ENCODE results near the gene GPC6.

DNA sequence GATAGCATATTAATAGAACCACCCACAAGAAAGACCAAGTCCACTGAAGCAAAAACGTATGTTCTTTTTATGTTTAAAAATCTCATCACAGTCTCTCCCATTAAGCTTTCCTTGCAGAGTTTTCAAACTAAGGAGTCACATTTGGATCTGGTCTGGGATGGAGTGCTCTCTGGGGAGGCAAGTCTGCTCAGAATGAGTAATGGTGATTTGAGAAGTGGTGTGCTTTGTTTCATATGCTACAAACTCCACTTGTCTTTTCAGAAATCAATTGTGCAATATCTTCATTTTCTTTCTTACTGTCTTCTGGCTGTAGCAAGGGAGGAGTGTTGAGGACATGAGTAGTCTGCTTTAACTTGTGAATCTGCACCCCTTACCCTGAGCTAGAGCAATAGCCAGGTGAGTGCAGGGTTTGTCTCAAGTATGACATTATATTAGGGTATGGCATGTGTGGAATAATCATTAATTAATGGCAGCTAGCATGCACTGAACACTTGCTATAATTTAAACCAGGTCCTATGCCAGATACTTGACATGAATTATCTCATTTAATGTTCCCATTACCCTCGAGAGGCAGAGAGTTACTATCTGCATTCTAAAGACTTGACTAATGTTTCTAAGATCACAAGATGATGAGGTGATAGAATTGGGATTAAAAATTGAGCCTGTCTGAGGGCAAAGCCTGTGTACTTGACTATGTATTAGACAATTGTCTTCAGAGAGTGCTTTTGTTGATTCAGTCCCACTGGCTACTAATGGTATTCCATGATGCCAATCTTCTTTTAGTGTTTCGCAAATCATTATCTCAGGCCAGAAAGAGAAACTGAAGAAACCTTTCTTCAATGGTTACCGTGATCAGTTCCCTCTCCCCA lies 171.8 kb downstream of the GPC6 start:
- TF ChIP-seq, protein P1, sequence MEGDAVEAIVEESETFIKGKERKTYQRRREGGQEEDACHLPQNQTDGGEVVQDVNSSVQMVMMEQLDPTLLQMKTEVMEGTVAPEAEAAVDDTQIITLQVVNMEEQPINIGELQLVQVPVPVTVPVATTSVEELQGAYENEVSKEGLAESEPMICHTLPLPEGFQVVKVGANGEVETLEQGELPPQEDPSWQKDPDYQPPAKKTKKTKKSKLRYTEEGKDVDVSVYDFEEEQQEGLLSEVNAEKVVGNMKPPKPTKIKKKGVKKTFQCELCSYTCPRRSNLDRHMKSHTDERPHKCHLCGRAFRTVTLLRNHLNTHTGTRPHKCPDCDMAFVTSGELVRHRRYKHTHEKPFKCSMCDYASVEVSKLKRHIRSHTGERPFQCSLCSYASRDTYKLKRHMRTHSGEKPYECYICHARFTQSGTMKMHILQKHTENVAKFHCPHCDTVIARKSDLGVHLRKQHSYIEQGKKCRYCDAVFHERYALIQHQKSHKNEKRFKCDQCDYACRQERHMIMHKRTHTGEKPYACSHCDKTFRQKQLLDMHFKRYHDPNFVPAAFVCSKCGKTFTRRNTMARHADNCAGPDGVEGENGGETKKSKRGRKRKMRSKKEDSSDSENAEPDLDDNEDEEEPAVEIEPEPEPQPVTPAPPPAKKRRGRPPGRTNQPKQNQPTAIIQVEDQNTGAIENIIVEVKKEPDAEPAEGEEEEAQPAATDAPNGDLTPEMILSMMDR (IDR thresholded peaks at IDR 0.05; ENCODE audit: insufficient read depth, low read length), result no peak
- TF ChIP-seq, protein P2, sequence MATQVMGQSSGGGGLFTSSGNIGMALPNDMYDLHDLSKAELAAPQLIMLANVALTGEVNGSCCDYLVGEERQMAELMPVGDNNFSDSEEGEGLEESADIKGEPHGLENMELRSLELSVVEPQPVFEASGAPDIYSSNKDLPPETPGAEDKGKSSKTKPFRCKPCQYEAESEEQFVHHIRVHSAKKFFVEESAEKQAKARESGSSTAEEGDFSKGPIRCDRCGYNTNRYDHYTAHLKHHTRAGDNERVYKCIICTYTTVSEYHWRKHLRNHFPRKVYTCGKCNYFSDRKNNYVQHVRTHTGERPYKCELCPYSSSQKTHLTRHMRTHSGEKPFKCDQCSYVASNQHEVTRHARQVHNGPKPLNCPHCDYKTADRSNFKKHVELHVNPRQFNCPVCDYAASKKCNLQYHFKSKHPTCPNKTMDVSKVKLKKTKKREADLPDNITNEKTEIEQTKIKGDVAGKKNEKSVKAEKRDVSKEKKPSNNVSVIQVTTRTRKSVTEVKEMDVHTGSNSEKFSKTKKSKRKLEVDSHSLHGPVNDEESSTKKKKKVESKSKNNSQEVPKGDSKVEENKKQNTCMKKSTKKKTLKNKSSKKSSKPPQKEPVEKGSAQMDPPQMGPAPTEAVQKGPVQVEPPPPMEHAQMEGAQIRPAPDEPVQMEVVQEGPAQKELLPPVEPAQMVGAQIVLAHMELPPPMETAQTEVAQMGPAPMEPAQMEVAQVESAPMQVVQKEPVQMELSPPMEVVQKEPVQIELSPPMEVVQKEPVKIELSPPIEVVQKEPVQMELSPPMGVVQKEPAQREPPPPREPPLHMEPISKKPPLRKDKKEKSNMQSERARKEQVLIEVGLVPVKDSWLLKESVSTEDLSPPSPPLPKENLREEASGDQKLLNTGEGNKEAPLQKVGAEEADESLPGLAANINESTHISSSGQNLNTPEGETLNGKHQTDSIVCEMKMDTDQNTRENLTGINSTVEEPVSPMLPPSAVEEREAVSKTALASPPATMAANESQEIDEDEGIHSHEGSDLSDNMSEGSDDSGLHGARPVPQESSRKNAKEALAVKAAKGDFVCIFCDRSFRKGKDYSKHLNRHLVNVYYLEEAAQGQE (IDR thresholded peaks at IDR 0.05; ENCODE audit: insufficient replicate concordance, low read depth), result no peak
- no peak for TF ChIP-seq POLR2AphosphoS5 (IDR thresholded peaks at IDR 0.05; ENCODE audit: low read depth)

Measured in HL-60 (cell line).